Kidney (tissue), 14 donors: Measurements from ENCODE around the gene ATL1. TPM values are rescaled to one million over a fixed set of nuclear protein-coding genes. Genes with fewer than 3 reads are reported as not detected.

ENCODE experiments used
- DNase-seq, 5 donors: peaks; one replicate each; pipeline ENCODE4 v3.0.0-alpha.2; 2013 to 2020
- FAIRE-seq: peaks from 2 replicates; lab custom pipeline; 2012; peaks lifted over from hg19 to GRCh38; lab: Jason Lieb, UNC
- H3K27ac ChIP-seq, 2 donors: one replicate each; pipeline ENCODE4 v1.7.0; 2013; ENCODE audit warnings: low read depth in 2 of 2, low read length in 2 of 2, inconsistent platforms in 1 of 2
- H3K27me3 ChIP-seq: one replicate; pipeline ENCODE4 v1.7.1; 2013; ENCODE audit warnings: low read length, inconsistent platforms; ENCODE audit not compliant: control insufficient read depth, insufficient read depth
- H3K36me3 ChIP-seq, 3 donors: one replicate each; pipeline versions ENCODE4 v1.7.0 to v1.7.1; 2013; ENCODE audit warnings: low read length in 3 of 3, control low read depth in 1 of 3, inconsistent platforms in 1 of 3; ENCODE audit not compliant: insufficient read depth in 3 of 3, control insufficient read depth in 2 of 3
- H3K4me1 ChIP-seq, 3 donors: one replicate each; pipeline versions ENCODE4 v1.7.0 to v1.7.1; 2013; ENCODE audit warnings: low read length in 3 of 3, inconsistent platforms in 1 of 3, low read depth in 1 of 3; ENCODE audit not compliant: control insufficient read depth in 2 of 3, insufficient read depth in 2 of 3
- H3K4me3 ChIP-seq, 3 donors: one replicate each; pipeline versions ENCODE4 v1.7.0 to v1.8.1; 2013; ENCODE audit warnings: low read length in 3 of 3, control low read depth in 1 of 3, inconsistent platforms in 1 of 3
- H3K9ac ChIP-seq, 3 donors: one replicate each; pipeline versions ENCODE4 v1.7.0 to v1.7.1; 2013; ENCODE audit warnings: low read length in 3 of 3, control low read depth in 1 of 3, inconsistent platforms in 1 of 3
- H3K9me3 ChIP-seq, 3 donors: one replicate each; pipeline versions ENCODE4 v1.7.0 to v1.7.1; 2013; ENCODE audit warnings: low read length in 3 of 3, control low read depth in 1 of 3, inconsistent platforms in 1 of 3; ENCODE audit not compliant: control insufficient read depth in 2 of 3, insufficient read depth in 1 of 3
- intact Hi-C: fragments of 100-400 bp; cut with DNase I; formaldehyde crosslinking; loops from one replicate; pipeline ENCODE4 v1.11.1; 2022
- polyA plus RNA-seq: library from polyadenylated mRNA; stranded (reverse); fragments of 350-450 nt; fragmentation: Illumina TruSeq; extraction: RNeasy Lipid Tissue Mini Kit (QIAGEN cat#74804); gene quantifications from one replicate; pipeline ENCODE4 v1.2.3, GENCODE V29; 2014; ENCODE audit warnings: low read depth, low replicate concordance; ENCODE audit not compliant: insufficient read depth
- total RNA-seq: library from RNA; stranded (reverse); fragmentation: NEBNext Ultra II Directional; extraction: Animal tissue kit (Norgen Biotek cat#: 25700); gene quantifications from one replicate; pipeline ENCODE4 v1.2.1, GENCODE V29; 2021
- TF ChIP-seq, protein P1 (sequence below): IDR thresholded peaks from 3 replicates; pipeline ENCODE4 v1.5.1; 2012; ENCODE audit warnings: mild to moderate bottlenecking, moderate library complexity, borderline replicate concordance; ENCODE audit not compliant: insufficient read depth; ENCODE audit errors: extremely low read depth
- donor health status: control.
- donor health status: control.
- donor health status: control.
- donor health status: control.
- donor health status: control.
- donor health status: DM: yes; HTN: yes; CAD: no.
- donor health status: Normal renal cell carcinoma (clear cell type).

The ATL1 gene
- total and polyA plus RNA-seq, 2 donors from 2014 or later, result 4.0 to 5.9 TPM

DNA sequence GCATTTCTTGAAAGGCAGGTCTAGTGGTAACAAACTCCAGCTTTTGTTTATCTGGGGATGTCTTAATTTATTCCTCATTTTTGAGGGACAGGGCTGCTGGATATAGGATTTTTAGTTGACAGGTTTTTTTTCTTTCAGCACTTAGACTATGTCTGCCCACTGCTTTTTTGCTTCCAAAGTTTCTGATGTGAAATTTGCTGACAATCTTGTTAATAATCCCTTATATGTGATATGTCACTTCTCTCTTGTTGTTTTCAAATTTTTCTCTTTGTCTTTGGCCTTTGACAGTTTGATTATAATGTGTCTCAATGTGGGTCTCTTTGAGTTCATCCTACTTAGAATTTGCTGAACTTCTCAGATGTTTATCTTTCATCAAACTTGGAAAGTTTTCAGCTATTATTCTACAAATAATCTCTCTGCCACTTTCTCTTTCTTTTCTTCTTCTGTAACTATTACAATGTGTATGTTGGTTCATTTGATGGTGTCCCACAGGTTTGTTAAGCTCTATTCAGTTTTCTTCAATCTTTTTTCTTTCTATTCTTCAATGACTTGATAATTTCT, 9.8 kb downstream of the ATL1 start:
- intact Hi-C loops, result no loop called here
- H3K36me3 ChIP-seq, result no peaks in the 10 kb centered on the region
- FAIRE-seq, result no peak
- H3K27me3 ChIP-seq, result no peaks in the 10 kb centered on the region
- H3K4me1 ChIP-seq, result no peaks in the 10 kb centered on the region
- H3K9ac ChIP-seq, result no peak overlapping the region
- TF ChIP-seq, protein P1, sequence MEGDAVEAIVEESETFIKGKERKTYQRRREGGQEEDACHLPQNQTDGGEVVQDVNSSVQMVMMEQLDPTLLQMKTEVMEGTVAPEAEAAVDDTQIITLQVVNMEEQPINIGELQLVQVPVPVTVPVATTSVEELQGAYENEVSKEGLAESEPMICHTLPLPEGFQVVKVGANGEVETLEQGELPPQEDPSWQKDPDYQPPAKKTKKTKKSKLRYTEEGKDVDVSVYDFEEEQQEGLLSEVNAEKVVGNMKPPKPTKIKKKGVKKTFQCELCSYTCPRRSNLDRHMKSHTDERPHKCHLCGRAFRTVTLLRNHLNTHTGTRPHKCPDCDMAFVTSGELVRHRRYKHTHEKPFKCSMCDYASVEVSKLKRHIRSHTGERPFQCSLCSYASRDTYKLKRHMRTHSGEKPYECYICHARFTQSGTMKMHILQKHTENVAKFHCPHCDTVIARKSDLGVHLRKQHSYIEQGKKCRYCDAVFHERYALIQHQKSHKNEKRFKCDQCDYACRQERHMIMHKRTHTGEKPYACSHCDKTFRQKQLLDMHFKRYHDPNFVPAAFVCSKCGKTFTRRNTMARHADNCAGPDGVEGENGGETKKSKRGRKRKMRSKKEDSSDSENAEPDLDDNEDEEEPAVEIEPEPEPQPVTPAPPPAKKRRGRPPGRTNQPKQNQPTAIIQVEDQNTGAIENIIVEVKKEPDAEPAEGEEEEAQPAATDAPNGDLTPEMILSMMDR, result no peak
- peaks cover 0 to 16% (median 0%) of the 10 kb centered on the region in 3 donors for H3K9me3 ChIP-seq
- no peak overlapping the region for H3K4me3 ChIP-seq
- H3K27ac ChIP-seq, result no peak overlapping the region
- no peak for DNase-seq

DNA sequence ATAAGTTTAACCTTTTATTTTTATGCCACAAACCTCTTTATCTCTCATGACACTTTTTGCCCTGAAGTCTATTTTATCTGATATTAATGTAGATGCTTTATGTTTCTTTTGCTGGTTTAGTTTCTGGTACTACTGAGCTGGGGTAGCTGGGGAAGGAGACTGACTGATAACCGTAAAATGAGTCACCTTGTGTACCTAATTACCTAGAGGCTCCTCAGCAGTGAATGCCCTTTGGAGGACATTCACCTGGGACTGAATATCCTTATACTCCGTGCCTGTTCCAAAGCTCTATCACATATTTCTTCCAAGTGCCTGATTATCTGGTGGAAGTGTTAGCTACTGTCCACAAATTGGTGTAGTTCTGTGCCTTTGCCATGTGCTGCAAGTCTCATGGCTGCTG, 13.9 kb downstream of the ATL1 start:
- Histone ChIP-seq H3K4me3 (no peak overlapping the region), H3K27ac (no peak overlapping the region), H3K36me3 (no peaks in the 10 kb centered on the region), H3K9me3 (peaks cover 0 to 16% (median 0%) of the 10 kb centered on the region in 3 donors), H3K9ac (no peak overlapping the region), H3K4me1 (no peaks in the 10 kb centered on the region), H3K27me3 (no peaks in the 10 kb centered on the region)
- TF ChIP-seq, protein P1, result no peak
- DNase-seq (no peak), FAIRE-seq (no peak)
- intact Hi-C loops, result no loop called here

DNA sequence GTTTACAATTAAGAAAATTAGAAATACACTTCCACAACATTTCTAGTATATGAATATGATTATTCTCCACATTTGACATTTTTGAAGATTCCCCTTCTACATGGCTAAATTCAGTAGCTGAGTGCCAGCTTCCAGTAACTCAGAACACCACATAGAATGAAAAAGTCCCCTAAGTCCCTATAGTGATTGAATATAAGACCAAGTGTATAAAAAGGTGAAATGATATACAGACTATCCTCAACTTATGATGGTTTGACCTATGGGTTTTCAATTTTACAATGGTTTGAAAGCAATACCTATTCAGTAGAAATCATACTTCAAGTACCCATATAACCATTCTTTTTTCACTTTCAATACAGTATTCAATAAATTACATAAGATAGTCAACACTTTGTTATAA, 15.8 kb downstream of the ATL1 start:
- no peak overlapping the region for H3K4me3 ChIP-seq
- intact Hi-C loops, result no loop called here
- no peak for FAIRE-seq

More for the DNA sequence above, 15.8 kb downstream of the ATL1 start:
- TF ChIP-seq, protein P1, result no peak
- no peaks in the 10 kb centered on the region for H3K27me3 ChIP-seq
- H3K27ac ChIP-seq, result no peak overlapping the region
- no peak for DNase-seq
- H3K9me3 ChIP-seq, result peaks cover 0 to 2% (median 0%) of the 10 kb centered on the region in 3 donors
- H3K9ac ChIP-seq, result no peak overlapping the region
- H3K36me3 ChIP-seq, result no peaks in the 10 kb centered on the region
- no peaks in the 10 kb centered on the region for H3K4me1 ChIP-seq
